Gastrocnemius medialis (tissue), 4 donors: ENCODE measurements around the gene SUSD4.

Source experiments
- CTCF ChIP-seq, 5 experiments: fragments of 450-650 bp in 3 of 5; fragments of 200-600 bp in 2 of 5; sonication (generic) in 2 of 5; IDR thresholded peaks in 4 of 5; conservative IDR thresholded peaks in 1 of 5; 1 replicate in 4 of 5; 2 replicates in 1 of 5; pipeline ENCODE4 v1.5.1; 2016 to 2019; ENCODE audit warnings: antibody characterized with exemption in 5 of 5, mild to moderate bottlenecking in 3 of 5, moderate library complexity in 3 of 5
- POLR2A ChIP-seq, 2 donors: fragments of 450-650 bp; IDR thresholded peaks; one replicate each; pipeline ENCODE4 v1.6.1; 2017; ENCODE audit warnings: antibody characterized with exemption in 2 of 2, mild to moderate bottlenecking in 2 of 2, moderate library complexity in 2 of 2

- TF ChIP-seq CTCF (IDR thresholded peaks at IDR 0.05 in 4 of 5, conservative IDR thresholded peaks at IDR 0.05 in 1 of 5) = no peak
- no peak for TF ChIP-seq POLR2A (IDR thresholded peaks at IDR 0.05)
Observed at GRCh38 chr1:223353939-223354338, 10.0 kb downstream of the SUSD4 start.
